Osteoblast (primary cell): ENCODE data around the gene HDAC6. TPM values are rescaled to one million over a fixed set of nuclear protein-coding genes. Genes with fewer than 3 reads are reported as not detected.

Source experiments
- DNase-seq: peaks from one replicate; pipeline ENCODE4 v3.0.0; 2011; ENCODE audit warnings: low spot score, mixed read lengths; ENCODE audit not compliant: insufficient read length; ENCODE audit errors: missing footprints
- H2AFZ ChIP-seq: 2 replicates; pipeline ENCODE4 v1.6.0; 2011; ENCODE audit warnings: mild to moderate bottlenecking, low read length
- H3K27ac ChIP-seq: 2 replicates; pipeline ENCODE4 v1.5.1; 2011; ENCODE audit warnings: mild to moderate bottlenecking, low read depth, low read length, moderate library complexity
- H3K27me3 ChIP-seq: 2 replicates; pipeline ENCODE4 v1.6.0; 2012; ENCODE audit warnings: mild to moderate bottlenecking, control low read depth, inconsistent platforms, low read length, moderate library complexity; ENCODE audit not compliant: insufficient read depth
- H3K36me3 ChIP-seq: 2 replicates; pipeline ENCODE4 v1.5.1; 2011; ENCODE audit warnings: mild to moderate bottlenecking, low read length, control low read depth, moderate library complexity; ENCODE audit not compliant: insufficient read depth
- H3K4me1 ChIP-seq: 2 replicates; pipeline ENCODE4 v1.5.1; 2011; ENCODE audit warnings: mild to moderate bottlenecking, low read length, control low read depth, moderate library complexity; ENCODE audit not compliant: insufficient read depth
- H3K4me2 ChIP-seq: 2 replicates; pipeline ENCODE4 v1.6.0; 2011; ENCODE audit warnings: mild to moderate bottlenecking, low read length; ENCODE audit not compliant: insufficient read depth
- H3K4me3 ChIP-seq: fragments of 200-600 bp; sonication (generic); 3 replicates; pipeline ENCODE4 v1.5.1; 2012; ENCODE audit warnings: mild to moderate bottlenecking, low read length, inconsistent platforms; ENCODE audit not compliant: insufficient read depth
- H3K79me2 ChIP-seq: 2 replicates; pipeline ENCODE4 v1.6.0; 2012; ENCODE audit warnings: mild to moderate bottlenecking, low read length, control low read depth, inconsistent platforms; ENCODE audit not compliant: insufficient read depth
- H3K9me3 ChIP-seq: 2 replicates; pipeline ENCODE4 v1.5.1; 2011; ENCODE audit warnings: low read depth, low read length, control low read depth
- H4K20me1 ChIP-seq: 2 replicates; pipeline ENCODE4 v1.6.0; 2012; ENCODE audit warnings: mild to moderate bottlenecking, low read length, control low read depth; ENCODE audit not compliant: insufficient read depth
- CTCF ChIP-seq: IDR thresholded peaks from 2 replicates; pipeline ENCODE4 v1.5.1; 2011; ENCODE audit warnings: mild to moderate bottlenecking, low read depth, low read length, moderate library complexity; ENCODE audit errors: extremely low read depth
- total RNA-seq: library from RNA; depleted of rRNA; stranded (reverse); fragments of >200 nt; gene quantifications from 2 replicates; pipeline ENCODE4 v1.2.3, GENCODE V29; 2012

Gene HDAC6
- total RNA-seq, 1 donor = 30.4 TPM

GRCh38 chrX:48813644-48814043, 11.8 kb downstream of the HDAC6 start:
- Histone ChIP-seq H3K4me2 (no peak overlapping the region), H3K79me2 (no peaks in the 10 kb centered on the region), H3K27ac (no peak overlapping the region), H3K4me3 (no peak overlapping the region), H3K36me3 (no peaks in the 10 kb centered on the region), H4K20me1 (no peaks in the 10 kb centered on the region), H3K4me1 (no peaks in the 10 kb centered on the region), H3K27me3 (no peaks in the 10 kb centered on the region), H3K9me3 (no peaks in the 10 kb centered on the region), H2AFZ (no peak overlapping the region)
- no peak for DNase-seq
- TF ChIP-seq CTCF = no peak

GRCh38 chrX:48814722-48815121, 12.9 kb downstream of the HDAC6 start:
- H3K36me3 ChIP-seq = no peaks in the 10 kb centered on the region
- no peaks in the 10 kb centered on the region for H3K4me1 ChIP-seq
- H2AFZ ChIP-seq = no peak overlapping the region
- DNase-seq = no peak
- no peak for TF ChIP-seq CTCF
- H3K79me2 ChIP-seq = no peaks in the 10 kb centered on the region
- no peak overlapping the region for H3K4me3 ChIP-seq
- H3K27me3 ChIP-seq = no peaks in the 10 kb centered on the region
- H3K9me3 ChIP-seq = no peaks in the 10 kb centered on the region
- no peaks in the 10 kb centered on the region for H4K20me1 ChIP-seq
- no peak overlapping the region for H3K27ac ChIP-seq
- H3K4me2 ChIP-seq = no peak overlapping the region

GRCh38 chrX:48815266-48815665, 13.4 kb downstream of the HDAC6 start:
- H3K27ac ChIP-seq = no peak overlapping the region
- H3K27me3 ChIP-seq = no peaks in the 10 kb centered on the region
- no peaks in the 10 kb centered on the region for H3K4me1 ChIP-seq
- no peaks in the 10 kb centered on the region for H3K79me2 ChIP-seq
- no peak for TF ChIP-seq CTCF
- DNase-seq = no peak
- H4K20me1 ChIP-seq = no peaks in the 10 kb centered on the region
- no peak overlapping the region for H2AFZ ChIP-seq
- H3K9me3 ChIP-seq = no peaks in the 10 kb centered on the region
- no peak overlapping the region for H3K4me2 ChIP-seq
- H3K36me3 ChIP-seq = peaks cover 2% of the 10 kb centered on the region
- H3K4me3 ChIP-seq = no peak overlapping the region

GRCh38 chrX:48816014-48816810, 14.3 kb downstream of the HDAC6 start:
- H4K20me1 ChIP-seq = no peaks in the 10 kb centered on the region
- H3K4me1 ChIP-seq = no peaks in the 10 kb centered on the region
- no peak for TF ChIP-seq CTCF

More at GRCh38 chrX:48816014-48816810, 14.3 kb downstream of the HDAC6 start:
- H3K9me3 ChIP-seq = no peaks in the 10 kb centered on the region
- H3K36me3 ChIP-seq = peaks cover 4% of the 10 kb centered on the region
- no peak overlapping the region for H2AFZ ChIP-seq
- DNase-seq = peak; percentile 54
- H3K4me3 ChIP-seq = no peak overlapping the region
- no peaks in the 10 kb centered on the region for H3K27me3 ChIP-seq
- no peak overlapping the region for H3K4me2 ChIP-seq
- no peak overlapping the region for H3K27ac ChIP-seq
- no peaks in the 10 kb centered on the region for H3K79me2 ChIP-seq
